GM12891 (cell line): Measurements from ENCODE around the gene OLFM3.

ENCODE experiments used
- PAX5 ChIP-seq: IDR thresholded peaks from 2 replicates; pipeline ENCODE4 v1.6.1; 2011; ENCODE audit warnings: low read length, moderate library complexity, mild to moderate bottlenecking; ENCODE audit not compliant: insufficient read depth, severe bottlenecking
- POLR2A ChIP-seq: IDR thresholded peaks from 2 replicates; pipeline ENCODE4 v1.6.1; 2011; ENCODE audit warnings: low read depth, low read length, control low read depth
- POLR2AphosphoS5 ChIP-seq: IDR thresholded peaks from 2 replicates; pipeline ENCODE4 v1.6.1; 2011; ENCODE audit warnings: low read depth, low read length, control low read depth
- SPI1 ChIP-seq: IDR thresholded peaks from 2 replicates; pipeline ENCODE4 v1.6.1; 2011; ENCODE audit warnings: low read depth, low read length, control low read depth
- TAF1 ChIP-seq: IDR thresholded peaks from 2 replicates; pipeline ENCODE4 v1.6.1; 2011; ENCODE audit warnings: low read depth, low read length, control low read depth

GRCh38 chr1:101993710-101994109, 3.0 kb downstream of the OLFM3 start:
- TF ChIP-seq POLR2A (no peak), SPI1 (no peak), POLR2AphosphoS5 (no peak), TAF1 (no peak), PAX5 (no peak)
